ENCODE data around the gene NOS3. TPM values are rescaled to one million over a fixed set of nuclear protein-coding genes. Genes with fewer than 3 reads are reported as not detected.

NOS3 gene
- total and polyA plus RNA-seq, 2 of the 13 experiments (the other 11 are each of a cell fraction or from before 2014, with no cell fraction given): 3.7 to 7.5 TPM

GRCh38 chr7:151051108-151051507 is 60.3 kb downstream of the NOS3 start (continued):
- TF ChIP-seq BORCS8-MEF2B (CRISPR knock-in tag; IDR thresholded peaks at IDR 0.05) (no peak), ZNF446 (CRISPR knock-in tag; IDR thresholded peaks at IDR 0.05) (no peak), MED1 (CRISPR knock-in tag; IDR thresholded peaks at IDR 0.05) (no peak), ATRX (CRISPR knock-in tag; IDR thresholded peaks at IDR 0.05; ENCODE audit: borderline replicate concordance) (no peak), HBP1 (CRISPR knock-in tag; IDR thresholded peaks at IDR 0.05; ENCODE audit: low read depth) (no peak), ZBTB7B (CRISPR knock-in tag; IDR thresholded peaks at IDR 0.05) (no peak), ZBTB21 (CRISPR knock-in tag; IDR thresholded peaks at IDR 0.05) (no peak), PAWR (CRISPR knock-in tag; IDR thresholded peaks at IDR 0.05; ENCODE audit: borderline replicate concordance) (no peak), NCOA2 (CRISPR knock-in tag; IDR thresholded peaks at IDR 0.05) (no peak), AGO1 (IDR thresholded peaks at IDR 0.05; ENCODE audit: low read depth, low read length, poor library complexity, severe bottlenecking) (no peak), ZNF367 (CRISPR knock-in tag; IDR thresholded peaks at IDR 0.05; ENCODE audit: borderline replicate concordance) (no peak), TAF15 (IDR thresholded peaks at IDR 0.05; ENCODE audit: low read depth, low read length, poor library complexity, severe bottlenecking) (no peak), DPF2 (CRISPR knock-in tag; IDR thresholded peaks at IDR 0.05; ENCODE audit: borderline replicate concordance, low read depth) (no peak), ZNF24 (IDR thresholded peaks at IDR 0.05) (no peak), NR2C2 (CRISPR knock-in tag; IDR thresholded peaks at IDR 0.05; ENCODE audit: borderline replicate concordance) (no peak)
